ENCODE results near the gene CERK. TPM values are rescaled to one million over a fixed set of nuclear protein-coding genes. Genes with fewer than 3 reads are reported as not detected.

CERK gene
- total and polyA plus RNA-seq, 2 of the 13 experiments (the other 11 are each of a cell fraction or from before 2014, with no cell fraction given), result 40.3 to 41.9 TPM

DNA sequence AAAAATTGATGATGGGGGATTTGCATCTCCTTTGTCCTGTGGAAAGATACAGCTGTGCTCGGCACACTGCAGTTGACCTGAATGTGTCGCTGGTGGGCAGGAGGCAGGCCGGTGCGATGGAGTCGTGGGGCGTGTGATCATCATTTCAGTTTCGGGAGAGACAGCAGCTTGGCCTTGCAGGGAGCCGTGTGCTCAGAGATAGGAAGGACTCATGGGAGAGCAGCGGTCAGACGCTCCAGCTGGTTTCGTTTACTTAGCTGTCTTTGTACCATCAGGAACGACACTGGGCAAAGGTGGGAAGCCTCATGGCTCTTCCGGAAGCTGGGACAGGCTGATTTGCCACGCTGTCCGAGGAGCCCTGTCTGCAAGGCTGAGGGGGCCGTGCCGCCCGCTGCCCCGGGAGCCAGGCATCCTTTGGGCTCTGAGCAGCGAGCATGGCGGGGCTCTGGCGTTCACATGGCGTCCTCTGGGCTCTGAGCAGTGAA, 85.2 kb downstream of the CERK start:
- no TSS peak for BruUV-seq (replicated peaks)
- Histone ChIP-seq H3K27ac (ENCODE audit: extremely low read length, insufficient read depth, low read length) (peak overlapping the region; percentile 83), H4K20me1 (ENCODE audit: insufficient read depth, low read length) (no peaks in the 10 kb centered on the region; the same call in 1 of the 2 replicates), H3K4me1 (ENCODE audit: insufficient read depth, low read length) (peaks cover 68% of the 10 kb centered on the region), H3K4me2 (ENCODE audit: low read depth, low read length) (peak overlapping the region; percentile 92), H3K9me3 (ENCODE audit: low read length) (no peaks in the 10 kb centered on the region), H2AFZ (ENCODE audit: low read length) (no peak overlapping the region), H3K79me2 (ENCODE audit: insufficient read depth, low read length) (no peaks in the 10 kb centered on the region), H3K36me3 (replicated peaks in 1 of 2; ENCODE audit: control insufficient read depth in 1 of 2, insufficient read depth in 2 of 2, low read length in 2 of 2) (no peaks in the 10 kb centered on the region), H3K9ac (ENCODE audit: insufficient read depth, low read depth, low read length) (peak overlapping the region; percentile 53), H3K4me3 (replicated peaks in 1 of 3; ENCODE audit: insufficient read depth in 1 of 3, low read depth in 2 of 3, low read length in 3 of 3) (peak overlapping the region; percentile 37 to 67 (median 42)), H3K27me3 (ENCODE audit: control insufficient read depth in 1 of 2, insufficient read depth in 2 of 2, low read length in 2 of 2) (no peaks in the 10 kb centered on the region)
- intact Hi-C loops (cut with micrococcal nuclease; ENCODE audit: unreplicated experiment) (loop anchor here (2.0 to 5.0 kb wide), 2 partner anchors 40 to 76 kb away; no protein-coding TSS in a partner anchor), in situ Hi-C loops (cut with HindIII; ENCODE audit: extremely low pct_ligation_motif_present, low pct_unique_long_range_greater_than_20kb) (loop anchor here (25.0 kb wide), 1 partner anchor 91 kb away; no protein-coding TSS in a partner anchor)
- WGBS (ENCODE audit: low lambda C conversion rate), result 31% methylated on average over 12 of the region's 23 CpGs
- ChIA-PET CTCF (ENCODE audit: low intra/inter-chr PET ratio, low total read pairs) (interaction anchor here (1.3 kb wide), 1 partner anchor 44 kb away, joined by 3 read pairs; no protein-coding TSS in a partner anchor), POLR2A (interaction anchor here (1.0 to 2.2 kb wide), 12 partner anchors 8 to 276 kb away, joined by 3 to 12 read pairs (median 4); partner anchors contain the start of genes CERK and TBC1D22A)
- peak; percentile 74 for FAIRE-seq
- peak; percentile 62 for DNase-seq (ENCODE audit: low spot score)
- peak; percentile 44 for ATAC-seq
- no peak for TF ChIP-seq GATA4 (IDR thresholded peaks at IDR 0.05; ENCODE audit: borderline replicate concordance, low read depth)
- TF ChIP-seq, protein P1, sequence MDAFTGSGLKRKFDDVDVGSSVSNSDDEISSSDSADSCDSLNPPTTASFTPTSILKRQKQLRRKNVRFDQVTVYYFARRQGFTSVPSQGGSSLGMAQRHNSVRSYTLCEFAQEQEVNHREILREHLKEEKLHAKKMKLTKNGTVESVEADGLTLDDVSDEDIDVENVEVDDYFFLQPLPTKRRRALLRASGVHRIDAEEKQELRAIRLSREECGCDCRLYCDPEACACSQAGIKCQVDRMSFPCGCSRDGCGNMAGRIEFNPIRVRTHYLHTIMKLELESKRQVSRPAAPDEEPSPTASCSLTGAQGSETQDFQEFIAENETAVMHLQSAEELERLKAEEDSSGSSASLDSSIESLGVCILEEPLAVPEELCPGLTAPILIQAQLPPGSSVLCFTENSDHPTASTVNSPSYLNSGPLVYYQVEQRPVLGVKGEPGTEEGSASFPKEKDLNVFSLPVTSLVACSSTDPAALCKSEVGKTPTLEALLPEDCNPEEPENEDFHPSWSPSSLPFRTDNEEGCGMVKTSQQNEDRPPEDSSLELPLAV (CRISPR knock-in tag; conservative IDR thresholded peaks at IDR 0.05; ENCODE audit: low read depth), result no peak
- no peak for TF ChIP-seq ZNF674 (CRISPR knock-in tag; IDR thresholded peaks at IDR 0.05; ENCODE audit: low read depth)
- no peak for TF ChIP-seq TSC22D2 (CRISPR knock-in tag; IDR thresholded peaks at IDR 0.05; ENCODE audit: borderline replicate concordance)
- TF ChIP-seq HES4 (CRISPR knock-in tag; IDR thresholded peaks at IDR 0.05; ENCODE audit: borderline replicate concordance), result no peak
- TF ChIP-seq, protein P2, sequence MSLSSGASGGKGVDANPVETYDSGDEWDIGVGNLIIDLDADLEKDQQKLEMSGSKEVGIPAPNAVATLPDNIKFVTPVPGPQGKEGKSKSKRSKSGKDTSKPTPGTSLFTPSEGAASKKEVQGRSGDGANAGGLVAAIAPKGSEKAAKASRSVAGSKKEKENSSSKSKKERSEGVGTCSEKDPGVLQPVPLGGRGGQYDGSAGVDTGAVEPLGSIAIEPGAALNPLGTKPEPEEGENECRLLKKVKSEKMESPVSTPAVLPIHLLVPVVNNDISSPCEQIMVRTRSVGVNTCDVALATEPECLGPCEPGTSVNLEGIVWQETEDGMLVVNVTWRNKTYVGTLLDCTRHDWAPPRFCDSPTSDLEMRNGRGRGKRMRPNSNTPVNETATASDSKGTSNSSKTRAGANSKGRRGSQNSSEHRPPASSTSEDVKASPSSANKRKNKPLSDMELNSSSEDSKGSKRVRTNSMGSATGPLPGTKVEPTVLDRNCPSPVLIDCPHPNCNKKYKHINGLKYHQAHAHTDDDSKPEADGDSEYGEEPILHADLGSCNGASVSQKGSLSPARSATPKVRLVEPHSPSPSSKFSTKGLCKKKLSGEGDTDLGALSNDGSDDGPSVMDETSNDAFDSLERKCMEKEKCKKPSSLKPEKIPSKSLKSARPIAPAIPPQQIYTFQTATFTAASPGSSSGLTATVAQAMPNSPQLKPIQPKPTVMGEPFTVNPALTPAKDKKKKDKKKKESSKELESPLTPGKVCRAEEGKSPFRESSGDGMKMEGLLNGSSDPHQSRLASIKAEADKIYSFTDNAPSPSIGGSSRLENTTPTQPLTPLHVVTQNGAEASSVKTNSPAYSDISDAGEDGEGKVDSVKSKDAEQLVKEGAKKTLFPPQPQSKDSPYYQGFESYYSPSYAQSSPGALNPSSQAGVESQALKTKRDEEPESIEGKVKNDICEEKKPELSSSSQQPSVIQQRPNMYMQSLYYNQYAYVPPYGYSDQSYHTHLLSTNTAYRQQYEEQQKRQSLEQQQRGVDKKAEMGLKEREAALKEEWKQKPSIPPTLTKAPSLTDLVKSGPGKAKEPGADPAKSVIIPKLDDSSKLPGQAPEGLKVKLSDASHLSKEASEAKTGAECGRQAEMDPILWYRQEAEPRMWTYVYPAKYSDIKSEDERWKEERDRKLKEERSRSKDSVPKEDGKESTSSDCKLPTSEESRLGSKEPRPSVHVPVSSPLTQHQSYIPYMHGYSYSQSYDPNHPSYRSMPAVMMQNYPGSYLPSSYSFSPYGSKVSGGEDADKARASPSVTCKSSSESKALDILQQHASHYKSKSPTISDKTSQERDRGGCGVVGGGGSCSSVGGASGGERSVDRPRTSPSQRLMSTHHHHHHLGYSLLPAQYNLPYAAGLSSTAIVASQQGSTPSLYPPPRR (CRISPR knock-in tag; IDR thresholded peaks at IDR 0.05; ENCODE audit: borderline replicate concordance), result 0 out of 2 replicates have a peak, but pooled peaks have one; percentile 19
- no peak for TF ChIP-seq CEBPG (CRISPR knock-in tag; IDR thresholded peaks at IDR 0.05)
- no peak for TF ChIP-seq CBX2 (IDR thresholded peaks at IDR 0.05; ENCODE audit: low read depth, low read length)
- no peak for TF ChIP-seq CBX2 (CRISPR knock-in tag; IDR thresholded peaks at IDR 0.05; ENCODE audit: low read depth)
- TF ChIP-seq, protein P3, sequence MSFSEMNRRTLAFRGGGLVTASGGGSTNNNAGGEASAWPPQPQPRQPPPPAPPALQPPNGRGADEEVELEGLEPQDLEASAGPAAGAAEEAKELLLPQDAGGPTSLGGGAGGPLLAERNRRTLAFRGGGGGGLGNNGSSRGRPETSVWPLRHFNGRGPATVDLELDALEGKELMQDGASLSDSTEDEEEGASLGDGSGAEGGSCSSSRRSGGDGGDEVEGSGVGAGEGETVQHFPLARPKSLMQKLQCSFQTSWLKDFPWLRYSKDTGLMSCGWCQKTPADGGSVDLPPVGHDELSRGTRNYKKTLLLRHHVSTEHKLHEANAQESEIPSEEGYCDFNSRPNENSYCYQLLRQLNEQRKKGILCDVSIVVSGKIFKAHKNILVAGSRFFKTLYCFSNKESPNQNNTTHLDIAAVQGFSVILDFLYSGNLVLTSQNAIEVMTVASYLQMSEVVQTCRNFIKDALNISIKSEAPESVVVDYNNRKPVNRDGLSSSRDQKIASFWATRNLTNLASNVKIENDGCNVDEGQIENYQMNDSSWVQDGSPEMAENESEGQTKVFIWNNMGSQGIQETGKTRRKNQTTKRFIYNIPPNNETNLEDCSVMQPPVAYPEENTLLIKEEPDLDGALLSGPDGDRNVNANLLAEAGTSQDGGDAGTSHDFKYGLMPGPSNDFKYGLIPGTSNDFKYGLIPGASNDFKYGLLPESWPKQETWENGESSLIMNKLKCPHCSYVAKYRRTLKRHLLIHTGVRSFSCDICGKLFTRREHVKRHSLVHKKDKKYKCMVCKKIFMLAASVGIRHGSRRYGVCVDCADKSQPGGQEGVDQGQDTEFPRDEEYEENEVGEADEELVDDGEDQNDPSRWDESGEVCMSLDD (CRISPR knock-in tag; IDR thresholded peaks at IDR 0.05; ENCODE audit: borderline replicate concordance), result no peak
- TF ChIP-seq HNRNPK (IDR thresholded peaks at IDR 0.05; ENCODE audit: low read depth, low read length, poor library complexity, severe bottlenecking), result no peak
- no peak for TF ChIP-seq ZNF121 (CRISPR knock-in tag; IDR thresholded peaks at IDR 0.05)
- TF ChIP-seq MIXL1 (CRISPR knock-in tag; IDR thresholded peaks at IDR 0.05), result no peak
- TF ChIP-seq TGIF2 (CRISPR knock-in tag; IDR thresholded peaks at IDR 0.05), result no peak
- no peak for TF ChIP-seq ZNF136 (CRISPR knock-in tag; IDR thresholded peaks at IDR 0.05; ENCODE audit: low read depth)

All from HepG2 (cell line).